Activated naive CD8-positive, alpha-beta T cell (primary cell): Measurements from ENCODE around the gene ZNF768.
A peak's percentile ranks its signal among the peaks of the same experiment; 100 is the strongest.
"Not testable (repeated sequence)": the region's sequence is repeated elsewhere in the genome, so short reads cannot be mapped to it uniquely, and the experiment has no call there.

ENCODE experiments used
- H3K27ac Mint-ChIP-seq: one replicate; pipeline ENCODE4 v1.8.0; 2021; ENCODE audit warnings: mixed read lengths
- H3K27me3 Mint-ChIP-seq: one replicate; pipeline ENCODE4 v1.8.0; 2021; ENCODE audit warnings: mixed read lengths
- H3K36me3 Mint-ChIP-seq: one replicate; pipeline ENCODE4 v1.8.0; 2021; ENCODE audit warnings: mixed read lengths
- H3K4me1 Mint-ChIP-seq: one replicate; pipeline ENCODE4 v1.8.0; 2021; ENCODE audit warnings: low read depth, mixed read lengths
- H3K4me3 Mint-ChIP-seq: one replicate; pipeline ENCODE4 v1.8.0; 2021; ENCODE audit warnings: mild to moderate bottlenecking, mixed read lengths
- H3K9me3 Mint-ChIP-seq: one replicate; pipeline ENCODE4 v1.8.0; 2021; ENCODE audit warnings: low read depth, mixed read lengths

ZNF768 gene

DNA sequence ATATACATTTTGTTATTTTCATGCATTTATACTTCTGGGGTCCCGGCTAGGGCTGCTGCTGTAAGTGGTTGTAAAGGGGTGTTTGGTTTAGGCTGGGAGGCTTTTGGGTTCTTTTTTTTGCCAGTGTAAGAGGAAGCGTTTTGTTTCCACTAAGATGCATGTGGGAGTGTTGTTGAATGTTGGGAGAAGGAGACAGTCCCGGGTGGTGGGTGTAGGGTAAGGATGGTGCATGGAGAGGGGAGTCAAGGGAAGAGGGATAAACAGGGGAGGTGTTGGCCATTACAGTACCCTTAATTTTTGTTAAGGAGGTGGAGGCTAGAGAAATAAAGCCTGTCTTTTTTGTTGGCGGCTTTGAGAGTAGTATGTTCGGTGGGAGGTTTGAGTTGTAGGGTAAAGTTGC is 16.7 kb upstream of the ZNF768 start:
- Mint-ChIP-seq H3K9me3 (no peaks in the 10 kb centered on the region), H3K27me3 (no peaks in the 10 kb centered on the region), H3K4me3 (no peak overlapping the region)

DNA sequence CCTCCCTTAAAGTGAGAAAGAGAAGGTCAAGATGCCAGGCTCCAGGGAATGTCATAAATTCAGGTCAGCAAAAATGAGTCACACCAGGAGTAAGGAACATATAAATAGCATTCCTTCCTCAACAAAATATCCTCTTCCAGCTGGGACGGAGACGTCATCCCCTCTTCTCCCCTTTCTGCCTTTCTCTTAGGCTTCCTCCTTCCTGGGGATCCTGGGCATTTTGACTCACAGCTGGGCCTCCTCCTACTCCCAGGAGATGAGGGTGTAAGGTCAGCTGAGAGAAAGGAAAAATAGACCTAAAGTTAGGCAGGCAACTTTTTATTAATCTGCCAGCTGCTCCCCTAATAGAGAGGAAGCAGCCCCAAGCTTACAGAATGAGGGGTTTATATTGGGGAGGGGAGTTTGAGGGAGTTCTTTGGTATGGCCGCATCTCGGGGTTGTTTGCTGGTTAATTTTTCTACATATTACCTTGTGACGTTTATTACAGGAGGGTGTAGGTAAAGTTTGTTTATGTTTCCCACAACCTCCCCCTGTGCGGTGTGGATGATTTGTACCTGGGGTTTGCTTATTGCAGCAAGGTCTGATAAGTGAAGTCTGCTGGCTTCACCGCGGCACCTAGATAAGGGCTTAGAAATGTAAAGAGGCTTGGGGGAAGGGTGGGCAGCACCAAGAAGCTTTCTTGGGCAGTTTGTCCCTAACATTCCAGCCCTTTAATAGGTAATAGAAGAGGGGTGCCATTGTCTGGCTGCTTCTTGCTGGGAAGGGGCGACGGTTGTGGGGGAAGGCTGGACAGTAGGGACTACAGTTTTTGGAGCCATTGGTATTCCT is 15.3 kb upstream of the ZNF768 start:
- Mint-ChIP-seq H3K4me1 (peaks cover 13% of the 10 kb centered on the region), H3K27ac (no peak overlapping the region), H3K27me3 (no peaks in the 10 kb centered on the region), H3K36me3 (peaks cover 6% of the 10 kb centered on the region), H3K4me3 (no peak overlapping the region), H3K9me3 (no peaks in the 10 kb centered on the region)

More for the DNA sequence above, 16.7 kb upstream of the ZNF768 start:
- no peak overlapping the region for H3K27ac Mint-ChIP-seq
- H3K36me3 Mint-ChIP-seq: no peaks in the 10 kb centered on the region
- H3K4me1 Mint-ChIP-seq: peaks cover 6% of the 10 kb centered on the region

DNA sequence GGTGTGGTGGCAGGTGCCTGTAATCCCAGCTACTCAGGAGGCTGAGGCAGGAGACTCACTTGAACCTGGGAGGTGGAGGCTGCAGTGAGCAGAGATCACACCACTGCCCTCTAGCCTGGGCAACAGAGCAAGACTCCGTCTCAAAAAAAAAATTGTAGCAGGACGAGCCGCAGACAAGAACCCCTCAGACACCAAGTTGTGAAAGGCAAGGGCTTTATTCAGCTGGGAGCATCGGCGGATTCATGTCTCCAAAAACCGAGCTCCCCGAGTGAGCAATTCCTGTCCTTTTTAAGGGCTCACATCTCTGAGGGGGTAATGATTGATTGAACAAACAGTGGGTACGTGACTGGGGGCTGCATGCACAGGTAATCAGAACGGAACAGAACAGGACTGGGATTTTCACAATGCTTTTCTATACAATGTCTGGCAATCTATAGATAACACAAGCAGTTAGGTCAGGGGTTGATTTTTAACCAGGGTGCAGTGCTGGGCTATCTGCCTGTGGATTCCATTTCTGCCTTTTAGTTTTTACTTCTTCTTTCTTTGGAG is 14.6 kb upstream of the ZNF768 start:
- H3K27me3 Mint-ChIP-seq, H3K27ac Mint-ChIP-seq, H3K9me3 Mint-ChIP-seq, H3K4me3 Mint-ChIP-seq, H3K36me3 Mint-ChIP-seq: not testable (repeated sequence)
- H3K4me1 Mint-ChIP-seq: peaks cover 20% of the 10 kb centered on the region

DNA sequence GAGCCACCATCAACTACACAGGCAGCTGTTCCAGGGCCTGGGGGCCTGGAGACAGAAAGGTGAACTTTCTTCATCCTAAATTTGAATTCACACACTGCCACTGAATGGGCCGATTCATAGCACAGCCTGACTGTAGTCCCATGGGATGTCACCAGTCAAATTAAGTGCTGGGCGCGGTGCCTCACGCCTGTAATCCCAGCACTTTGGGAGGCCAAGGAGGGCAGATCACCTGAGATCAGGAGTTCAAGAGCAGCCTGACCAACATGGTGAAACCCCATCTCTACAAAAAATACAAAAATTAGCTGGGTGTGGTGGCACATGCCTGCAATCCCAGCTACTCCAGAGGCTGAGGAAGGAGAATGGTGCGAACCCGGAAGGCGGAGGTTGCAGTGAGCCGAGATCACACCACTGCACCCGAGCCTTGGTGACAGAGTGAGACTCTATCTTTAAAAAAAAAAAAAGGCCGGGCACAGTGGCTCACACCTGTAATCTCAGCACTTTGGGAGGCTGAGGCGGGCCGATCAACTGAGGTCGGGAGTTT is 13.7 kb upstream of the ZNF768 start:
- H3K4me3 Mint-ChIP-seq, H3K9me3 Mint-ChIP-seq, H3K27me3 Mint-ChIP-seq, H3K36me3 Mint-ChIP-seq: not testable (repeated sequence)
- Mint-ChIP-seq H3K27ac (peak overlapping the region; percentile 48), H3K4me1 (peaks cover 27% of the 10 kb centered on the region)

DNA sequence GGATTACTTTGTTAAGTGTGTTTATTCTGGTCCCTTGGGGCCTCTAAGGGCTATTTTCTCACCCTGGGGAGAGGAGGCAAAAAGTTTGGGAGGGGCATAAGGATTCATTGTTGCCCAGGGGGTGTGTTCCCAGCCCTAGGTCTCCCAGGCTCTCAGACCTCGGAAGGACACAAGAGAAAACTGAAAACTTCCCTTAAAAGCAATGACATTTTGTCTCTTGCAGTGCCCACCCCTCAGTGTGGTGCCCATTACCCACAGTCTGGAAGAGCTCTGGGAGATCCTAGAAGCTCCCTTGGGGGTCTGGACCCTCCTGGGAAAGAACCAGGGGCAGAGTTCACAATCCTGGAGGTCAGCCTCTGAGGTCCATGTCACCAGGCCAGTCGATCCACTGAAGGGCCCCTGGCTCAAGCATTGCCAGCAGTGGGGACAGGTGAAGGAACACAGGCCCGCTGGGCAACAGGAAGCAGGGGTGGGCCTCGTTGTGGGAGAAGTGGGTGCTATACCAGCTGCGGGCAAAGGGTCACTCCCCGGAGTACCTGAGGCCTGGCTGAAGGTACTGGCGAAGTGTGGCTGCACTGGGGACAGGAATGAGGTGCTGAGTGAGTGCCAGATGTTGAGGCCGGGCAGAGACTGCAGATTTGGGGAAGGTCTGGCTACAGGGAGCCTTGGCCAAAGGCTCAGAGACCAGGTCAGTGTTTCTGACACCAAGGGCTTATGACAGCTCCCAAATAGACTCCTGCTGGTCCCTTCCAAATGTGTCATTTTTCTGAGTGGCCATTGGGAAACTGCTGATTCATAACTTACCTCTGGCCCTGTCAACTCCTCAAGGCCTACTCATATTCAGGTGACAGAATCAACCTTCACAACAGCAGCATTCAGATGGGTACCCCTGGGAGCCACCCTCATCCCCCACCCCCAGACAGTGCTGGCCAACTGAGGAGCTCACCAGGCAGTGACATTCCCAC is 12.9 kb upstream of the ZNF768 start:
- H3K27ac Mint-ChIP-seq: peak overlapping the region; percentile 48
- peaks cover 28% of the 10 kb centered on the region for H3K4me1 Mint-ChIP-seq
- H3K4me3 Mint-ChIP-seq: no peak overlapping the region
- H3K27me3 Mint-ChIP-seq: no peaks in the 10 kb centered on the region
- H3K9me3 Mint-ChIP-seq: no peaks in the 10 kb centered on the region
- H3K36me3 Mint-ChIP-seq: peaks cover 6% of the 10 kb centered on the region

DNA sequence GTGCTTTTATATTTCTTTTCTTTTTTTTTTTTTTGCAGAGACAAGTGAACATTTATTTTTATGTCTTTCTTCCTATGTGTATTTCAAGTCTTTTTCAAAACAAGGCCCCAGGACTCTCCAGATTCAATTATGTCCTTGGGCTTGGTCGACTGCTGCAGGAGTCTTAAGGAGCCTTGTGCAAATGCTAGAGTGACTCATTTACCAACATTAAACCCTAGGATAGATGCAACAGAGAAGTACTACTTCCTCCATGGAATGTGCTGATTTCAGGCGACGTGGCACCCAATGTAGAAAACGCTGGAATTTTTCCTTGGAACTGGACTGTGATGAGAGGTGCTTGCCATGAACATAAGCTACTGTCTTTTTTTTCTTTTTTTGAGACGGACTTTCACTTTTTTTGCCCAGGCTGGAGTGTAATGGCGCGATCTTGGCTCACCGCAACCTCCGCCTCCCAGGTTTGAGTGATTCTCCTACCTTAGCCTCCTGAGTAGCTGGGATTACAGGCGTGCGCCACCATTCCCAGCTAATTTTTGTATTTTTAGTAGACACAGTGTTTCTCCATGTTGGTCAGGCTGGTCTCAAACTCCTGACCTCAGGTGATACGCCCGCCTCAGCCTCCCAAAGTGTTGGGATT is 10.1 kb upstream of the ZNF768 start:
- Mint-ChIP-seq H3K4me1 (peaks cover 33% of the 10 kb centered on the region), H3K4me3 (peak overlapping the region; percentile 97), H3K27ac (peak overlapping the region; percentile 99)
- not testable (repeated sequence) for H3K36me3 Mint-ChIP-seq, H3K9me3 Mint-ChIP-seq, H3K27me3 Mint-ChIP-seq

DNA sequence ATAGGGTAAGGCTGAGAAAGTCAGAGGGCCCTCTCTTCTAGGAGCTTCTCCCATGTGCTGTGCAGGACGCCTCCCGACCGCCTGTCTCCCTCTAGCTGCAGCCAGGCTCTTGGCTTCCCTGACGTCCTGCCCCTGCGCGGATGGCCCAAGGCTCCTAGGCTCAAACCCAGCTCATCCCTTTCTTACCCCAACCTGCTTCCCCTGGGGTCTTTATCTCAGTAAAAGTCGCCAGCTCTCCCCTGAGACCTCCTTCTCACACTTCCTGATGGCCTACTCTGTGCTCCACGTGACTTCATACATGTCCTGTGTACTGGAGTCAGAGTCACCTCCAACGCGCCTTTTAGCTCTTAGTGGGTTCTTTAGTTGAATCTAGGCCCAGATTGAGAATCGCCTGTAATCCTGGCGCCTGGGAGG is 9.4 kb upstream of the ZNF768 start:
- Mint-ChIP-seq H3K4me1 (peaks cover 33% of the 10 kb centered on the region), H3K4me3 (peak overlapping the region; percentile 97), H3K27me3 (no peaks in the 10 kb centered on the region), H3K27ac (peak overlapping the region; percentile 99), H3K9me3 (no peaks in the 10 kb centered on the region), H3K36me3 (peaks cover 6% of the 10 kb centered on the region)

DNA sequence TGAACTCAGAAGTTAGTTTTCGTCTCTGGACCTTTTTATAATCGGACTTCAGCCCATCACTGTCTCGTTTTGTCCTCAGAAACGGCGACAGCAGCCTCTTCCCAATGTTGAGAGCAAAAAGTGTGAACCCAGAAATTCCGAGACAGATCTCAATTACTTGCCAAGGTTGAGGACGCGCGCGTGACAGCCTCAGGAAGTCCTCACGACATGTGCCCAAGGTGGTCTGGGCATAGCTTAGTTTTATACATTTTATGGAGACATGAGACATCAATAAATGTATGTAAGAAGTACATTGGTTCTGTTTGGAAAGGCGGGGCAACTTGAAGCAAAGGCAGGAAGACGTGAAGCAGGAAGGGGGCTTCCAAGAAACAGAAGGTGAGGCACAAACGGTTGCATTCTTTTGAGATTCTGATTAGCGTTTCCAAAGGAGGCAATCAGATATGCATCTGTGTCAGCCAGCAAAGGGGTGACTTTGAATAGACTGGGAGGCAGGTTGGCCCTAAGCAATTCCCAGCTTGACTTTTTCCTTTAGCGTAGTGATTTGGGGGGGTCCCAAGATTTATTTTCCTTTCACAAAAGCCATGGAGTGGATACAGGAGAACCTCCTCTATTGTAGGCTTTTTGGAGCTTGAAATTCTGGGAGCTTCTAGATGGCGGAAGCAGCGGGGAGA is 8.9 kb upstream of the ZNF768 start:
- Mint-ChIP-seq H3K9me3 (no peaks in the 10 kb centered on the region), H3K4me1 (peaks cover 35% of the 10 kb centered on the region), H3K27ac (peak overlapping the region; percentile 99), H3K27me3 (no peaks in the 10 kb centered on the region), H3K36me3 (peaks cover 6% of the 10 kb centered on the region), H3K4me3 (peak overlapping the region; percentile 97)

DNA sequence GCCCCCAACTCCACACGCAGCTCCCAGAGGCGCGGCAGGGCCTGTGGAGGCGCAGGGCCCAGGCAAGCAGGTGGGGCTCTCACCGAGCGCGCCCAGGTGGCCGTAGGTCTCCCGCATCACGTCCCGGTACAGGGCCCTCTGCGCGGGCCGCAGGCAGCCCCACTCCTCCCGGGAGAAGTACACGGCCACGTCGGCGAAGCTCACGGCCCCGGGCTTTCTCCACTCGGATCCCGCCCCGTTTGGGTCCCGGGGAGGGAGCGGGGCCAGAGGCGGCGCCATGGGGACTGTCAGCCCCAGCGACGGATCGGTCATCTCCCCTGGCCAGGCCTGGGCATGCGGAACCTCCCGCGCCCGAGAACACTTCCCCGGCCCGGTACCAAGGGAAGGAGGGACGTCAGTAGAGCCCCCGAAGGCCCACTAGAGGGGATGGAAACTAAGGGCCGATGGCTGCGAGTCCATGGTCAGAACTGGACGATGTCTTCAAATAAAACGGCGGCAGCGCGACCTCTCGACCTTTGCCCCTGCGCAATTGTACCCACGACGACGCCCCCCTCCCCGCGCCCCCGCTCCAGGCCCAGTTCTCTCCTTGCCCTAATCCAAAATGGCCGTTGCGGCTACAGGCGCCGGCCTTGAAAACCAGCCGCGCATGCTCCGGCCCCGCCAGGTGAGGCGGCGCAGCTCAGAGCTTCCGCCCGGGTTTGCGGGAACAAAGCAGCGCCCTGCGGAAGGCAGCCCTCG is 8.2 kb upstream of the ZNF768 start, which contains the start of gene ZNF747:
ZNF747 (minus strand) TSS at position 491 of the 738 bp plus-strand sequence; CDS start at position 312, 179 bp downstream.
- Mint-ChIP-seq H3K4me3 (peak within 1 kb of the TSS; percentile 97), H3K9me3 (no peaks in the 10 kb centered on the region), H3K27me3 (no peaks in the 10 kb centered on the region), H3K4me1 (peaks cover 39% of the 10 kb centered on the region), H3K36me3 (peaks cover 6% of the 10 kb centered on the region), H3K27ac (peak within 1 kb of the TSS; percentile 99)

DNA sequence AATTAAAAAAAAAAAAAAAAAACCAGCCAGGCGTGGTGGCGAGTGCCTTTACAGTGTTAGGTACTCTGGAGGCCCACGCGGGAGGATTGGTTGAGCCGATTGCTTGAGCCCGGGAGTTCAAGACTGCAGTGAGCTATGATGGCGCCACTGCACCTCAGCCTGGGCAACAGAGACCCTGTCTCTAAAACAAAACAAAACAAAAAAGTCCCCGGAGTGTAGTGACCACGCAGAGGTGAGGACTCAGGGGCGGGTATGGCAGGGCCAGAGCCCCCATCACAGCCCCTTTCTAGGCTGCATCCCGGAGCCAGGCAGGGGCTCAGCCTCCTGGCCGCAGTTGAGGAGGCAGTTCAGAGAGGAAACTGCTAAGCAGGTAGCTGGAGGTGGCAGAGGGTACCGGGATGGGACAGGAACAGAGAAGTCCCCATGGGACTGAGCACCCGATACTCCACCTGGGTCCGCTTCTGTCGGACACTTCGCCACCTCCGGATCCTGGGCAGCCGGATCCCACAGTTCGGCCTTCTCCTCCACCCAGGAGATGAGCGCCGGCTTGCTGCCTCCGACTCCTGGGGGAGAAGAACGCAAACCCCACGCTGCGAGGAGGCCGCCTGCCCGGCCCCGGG is 7.5 kb upstream of the ZNF768 start:
- peak overlapping the region; percentile 97 for H3K4me3 Mint-ChIP-seq
- peaks cover 6% of the 10 kb centered on the region for H3K36me3 Mint-ChIP-seq
- H3K27me3 Mint-ChIP-seq: no peaks in the 10 kb centered on the region
- H3K4me1 Mint-ChIP-seq: peaks cover 37% of the 10 kb centered on the region
- peak overlapping the region; percentile 92 for H3K27ac Mint-ChIP-seq
- H3K9me3 Mint-ChIP-seq: no peaks in the 10 kb centered on the region

DNA sequence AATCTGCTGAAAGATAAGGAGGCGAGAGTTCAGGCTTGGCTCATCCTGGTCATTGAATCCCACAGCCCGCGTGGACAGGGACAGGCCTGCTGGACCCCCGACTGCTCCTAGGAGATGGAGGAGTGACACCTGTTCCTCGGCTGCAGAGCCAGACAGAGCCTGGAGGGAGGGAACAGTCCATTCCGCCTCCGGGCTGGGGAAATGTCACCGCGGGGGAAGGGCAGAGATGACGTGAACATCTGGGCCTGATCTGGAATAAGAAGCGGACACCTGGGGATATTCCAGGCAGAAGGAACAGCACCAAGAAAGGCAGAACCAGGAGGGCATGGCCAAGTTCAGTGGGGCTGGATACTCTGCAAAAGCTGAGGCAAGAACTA is 6.8 kb upstream of the ZNF768 start:
- no peaks in the 10 kb centered on the region for H3K27me3 Mint-ChIP-seq
- H3K4me1 Mint-ChIP-seq: peaks cover 38% of the 10 kb centered on the region
- H3K27ac Mint-ChIP-seq: peak overlapping the region; percentile 61
- no peaks in the 10 kb centered on the region for H3K9me3 Mint-ChIP-seq
- H3K4me3 Mint-ChIP-seq: peak overlapping the region; percentile 81
- H3K36me3 Mint-ChIP-seq: peaks cover 6% of the 10 kb centered on the region

DNA sequence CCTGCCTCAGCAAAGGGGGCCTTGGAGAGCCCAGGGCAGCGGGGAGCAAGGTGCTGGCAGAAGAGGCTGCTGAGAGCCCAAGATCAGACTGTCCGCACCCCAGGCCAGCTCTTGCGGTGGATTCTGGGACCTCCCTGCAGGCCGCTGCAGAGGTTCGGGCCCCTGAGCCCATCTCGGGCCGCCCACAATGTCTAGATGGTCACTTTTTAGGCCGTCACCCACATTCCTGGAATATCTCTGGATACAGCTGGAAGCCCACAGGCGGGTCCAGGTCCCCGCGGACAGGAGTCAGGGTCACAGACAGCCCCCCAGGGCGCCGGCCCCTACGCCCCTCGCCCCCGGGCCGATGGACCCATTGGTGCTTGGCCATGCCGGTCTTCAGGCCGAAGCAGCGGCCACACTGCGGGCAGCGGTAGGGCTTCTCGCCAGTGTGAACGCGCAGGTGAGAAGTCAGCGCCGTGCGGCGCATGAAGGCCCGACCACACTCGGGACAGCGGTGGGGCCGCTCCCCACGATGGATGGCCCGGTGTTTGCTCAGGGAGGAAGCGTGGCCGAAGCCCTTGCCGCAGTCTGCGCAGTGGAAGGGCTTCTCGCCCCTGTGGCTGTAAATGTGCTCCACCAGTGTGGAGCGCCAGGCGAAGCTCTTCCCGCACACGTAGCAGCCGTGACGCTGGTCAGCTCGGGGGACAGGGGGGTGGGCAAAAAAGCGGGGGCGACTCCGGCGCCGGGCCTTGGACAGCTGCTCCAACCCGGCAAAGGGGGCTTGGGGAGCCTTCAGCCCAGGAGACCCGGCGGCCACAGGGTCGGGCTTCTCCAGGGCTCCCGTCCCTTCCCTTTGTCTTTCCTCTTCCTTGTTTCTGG is 6.1 kb upstream of the ZNF768 start:
- no peaks in the 10 kb centered on the region for H3K27me3 Mint-ChIP-seq
- H3K4me3 Mint-ChIP-seq: peak overlapping the region; percentile 81
- peaks cover 41% of the 10 kb centered on the region for H3K4me1 Mint-ChIP-seq
- H3K27ac Mint-ChIP-seq: peak overlapping the region; percentile 61
- H3K9me3 Mint-ChIP-seq: no peaks in the 10 kb centered on the region
- peaks cover 4% of the 10 kb centered on the region for H3K36me3 Mint-ChIP-seq
